GM18909 (cell line): ENCODE measurements around the gene EPS8.

Experiments
- ATAC-seq: cut with Tn5 transposase; IDR thresholded peaks from one replicate; pipeline ENCODE4 v1.9.1; 2021; ENCODE audit warnings: mild to moderate bottlenecking; ENCODE audit not compliant: unreplicated experiment, poor library complexity

Gene EPS8

DNA sequence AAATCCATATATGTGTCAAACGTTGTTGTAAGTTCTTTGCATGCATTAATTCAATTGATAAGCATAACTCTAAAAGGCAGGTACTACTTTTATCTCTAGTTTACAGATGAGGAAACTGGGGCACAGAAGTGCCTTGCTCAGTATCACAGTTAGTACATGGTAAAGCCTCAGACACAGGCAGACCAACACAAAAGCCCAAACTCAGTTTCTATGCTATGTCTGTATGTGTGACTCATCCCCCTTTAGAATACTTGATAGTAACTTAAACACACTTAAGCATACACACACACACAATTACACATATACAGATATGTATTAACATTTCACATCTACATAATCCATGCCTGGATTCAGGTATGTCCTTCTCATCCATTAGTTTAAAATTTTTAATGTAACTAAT, 88.0 kb downstream of the EPS8 start:
- peak; percentile 62 for ATAC-seq

GRCh38 chr12:15700595-15700994, 88.6 kb downstream of the EPS8 start:
- peak; percentile 60 for ATAC-seq

DNA sequence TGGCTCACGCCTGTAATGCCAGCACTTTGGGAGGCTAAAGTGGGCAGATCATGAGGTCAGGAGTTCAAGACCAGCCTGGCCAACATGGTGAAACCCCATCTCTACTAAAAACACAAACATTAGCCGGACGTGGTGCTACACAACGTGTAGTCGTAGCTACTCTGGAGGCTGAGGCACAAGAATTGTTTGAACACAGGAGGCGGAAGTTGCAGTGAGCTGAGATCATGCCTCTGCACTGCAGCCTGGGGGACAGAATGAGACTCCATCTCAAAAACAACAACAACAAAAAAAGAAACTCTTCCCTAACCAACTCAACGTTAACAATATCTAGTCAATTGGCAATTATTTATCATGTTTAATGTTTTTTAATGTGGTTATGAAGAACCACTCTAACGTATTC, 89.3 kb downstream of the EPS8 start:
- ATAC-seq, result no peak

- ATAC-seq, result no peak
Observed at GRCh38 chr12:15698377-15698871, 90.8 kb downstream of the EPS8 start.

- no peak for ATAC-seq
Observed at GRCh38 chr12:15697201-15697600, 92.0 kb downstream of the EPS8 start.

DNA sequence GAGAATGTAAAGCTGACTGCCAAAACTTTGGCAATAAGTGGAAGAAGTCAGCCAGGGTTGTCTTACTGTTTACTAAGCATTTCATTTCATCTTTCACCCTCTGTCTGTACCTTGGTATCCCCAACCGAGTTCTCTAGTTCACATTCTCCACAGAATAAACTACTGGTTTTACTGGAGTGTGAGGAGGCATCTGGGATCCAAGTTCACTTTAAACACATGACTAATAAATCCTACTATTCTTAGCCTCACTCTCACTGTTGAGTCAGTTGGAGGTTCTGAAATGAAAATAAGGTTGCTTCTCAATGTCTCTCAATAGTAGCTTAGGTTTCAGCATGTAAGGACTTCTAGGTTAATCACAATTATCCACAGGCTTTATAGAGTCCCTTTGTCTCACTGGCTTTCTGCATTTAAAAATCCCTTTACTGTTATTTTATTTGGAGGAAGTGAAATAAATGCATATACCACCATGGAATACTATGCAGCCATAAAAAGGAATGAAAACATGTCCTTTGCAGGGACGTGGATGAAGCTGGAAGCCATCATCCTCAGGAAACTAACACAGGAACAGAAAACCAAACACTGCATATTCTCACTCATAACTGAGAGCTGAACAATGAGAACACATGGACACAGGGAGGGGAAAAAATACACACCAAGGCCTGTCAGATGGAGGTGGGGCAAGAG, 95.8 kb downstream of the EPS8 start:
- ATAC-seq, result no peak

DNA sequence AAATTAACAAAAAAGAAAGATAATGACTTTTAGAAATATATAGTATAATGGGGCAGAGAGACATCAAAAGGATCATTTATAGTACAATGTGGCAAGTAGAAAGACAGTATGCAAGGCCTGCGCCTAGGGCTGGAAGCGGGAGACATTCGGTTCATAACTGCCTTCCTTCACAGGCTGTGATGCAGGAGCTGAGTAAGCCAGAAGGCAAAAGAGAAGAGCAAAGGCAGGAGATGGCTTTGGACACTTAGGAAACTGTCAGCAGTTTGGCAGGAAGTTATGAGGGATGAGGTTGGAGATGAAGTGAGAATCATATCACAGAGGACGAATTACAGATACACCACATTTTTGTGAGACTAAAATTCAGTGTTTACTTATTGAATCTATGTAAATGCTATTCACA, 97.8 kb downstream of the EPS8 start:
- ATAC-seq, result no peak

DNA sequence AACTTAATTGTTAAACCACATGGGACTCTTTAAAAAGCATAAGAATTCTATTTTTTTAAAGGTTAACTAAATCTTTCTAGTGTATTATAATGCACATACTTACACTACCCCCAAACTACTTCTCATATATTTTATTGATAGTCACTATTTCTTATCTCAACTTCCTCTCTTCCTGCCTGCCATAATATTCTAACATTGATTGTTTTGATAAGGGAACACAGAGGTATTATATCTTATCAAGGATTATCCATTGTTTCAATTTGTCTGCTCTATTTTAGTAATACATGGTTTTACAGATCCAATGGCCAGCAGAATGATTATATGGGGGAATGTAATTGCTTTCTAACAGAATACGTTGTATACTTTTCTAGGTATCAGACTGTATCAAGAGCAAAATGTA, 98.9 kb downstream of the EPS8 start:
- no peak for ATAC-seq

GRCh38 chr12:15689751-15690191, 99.4 kb downstream of the EPS8 start:
- no peak for ATAC-seq

GRCh38 chr12:15688838-15689625, 100.2 kb downstream of the EPS8 start:
- ATAC-seq, result no peak

- peak; percentile 46 for ATAC-seq
Observed at GRCh38 chr12:15688202-15688736, 100.9 kb downstream of the EPS8 start.

DNA sequence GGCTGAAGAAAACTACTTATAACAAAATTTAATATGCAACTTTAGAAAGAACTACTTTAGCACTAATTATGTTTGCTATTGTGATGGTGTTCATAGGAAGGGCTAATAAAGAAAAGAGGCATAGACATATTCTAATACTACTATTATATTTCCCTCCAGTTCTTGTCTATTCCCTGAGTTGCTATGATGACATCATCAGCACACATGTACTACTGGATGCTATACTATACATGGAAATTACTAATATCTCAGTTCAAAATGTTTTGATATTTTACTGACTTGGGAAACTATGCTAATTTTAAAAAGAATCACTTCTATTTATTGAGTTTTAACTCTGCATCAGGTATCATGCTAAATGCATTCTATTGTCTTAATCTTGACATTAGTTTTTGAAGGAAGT, 101.6 kb downstream of the EPS8 start:
- ATAC-seq, result no peak

GRCh38 chr12:15684896-15685658, 104.1 kb downstream of the EPS8 start:
- no peak for ATAC-seq

DNA sequence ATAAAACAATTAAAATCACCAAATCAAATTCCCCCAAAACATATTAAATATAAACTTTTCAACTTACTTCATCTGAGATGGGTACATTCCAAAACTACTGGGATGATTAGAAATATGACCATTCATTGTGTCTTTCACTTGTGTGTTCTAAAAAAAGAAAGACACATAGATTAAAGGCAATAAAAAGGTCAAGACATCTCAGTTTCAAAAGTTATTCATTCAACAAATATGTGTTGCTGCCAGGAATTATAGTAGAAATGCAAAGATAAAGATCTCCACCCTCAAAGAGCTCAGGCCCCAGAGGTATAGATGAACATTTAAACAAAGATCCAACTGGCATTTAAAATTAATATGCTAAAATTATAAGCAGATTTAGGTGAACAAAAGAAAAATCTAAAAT, 106.4 kb downstream of the EPS8 start:
- ATAC-seq, result no peak

DNA sequence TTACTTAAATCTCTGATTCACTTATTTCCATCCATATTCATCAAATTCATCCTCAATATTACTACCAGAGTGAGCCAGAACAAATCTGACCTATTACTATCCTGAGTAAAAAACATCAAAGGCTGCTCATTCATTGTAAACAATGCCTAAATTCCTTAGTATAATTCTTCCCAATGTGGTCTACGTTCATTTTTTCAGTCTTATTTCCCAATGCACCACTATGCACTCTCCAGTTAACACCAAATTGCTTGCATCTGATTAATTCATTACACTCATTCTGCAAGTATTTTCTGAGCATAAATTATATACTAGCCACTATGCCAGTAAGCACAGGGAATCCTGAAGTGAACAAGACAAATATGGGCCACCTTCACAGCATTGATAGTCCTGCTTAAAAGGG, 110.0 kb downstream of the EPS8 start:
- ATAC-seq, result no peak

GRCh38 chr12:15677726-15678201, 111.4 kb downstream of the EPS8 start:
- ATAC-seq, result no peak

GRCh38 chr12:15677228-15677627, 112.0 kb downstream of the EPS8 start:
- ATAC-seq, result no peak

DNA sequence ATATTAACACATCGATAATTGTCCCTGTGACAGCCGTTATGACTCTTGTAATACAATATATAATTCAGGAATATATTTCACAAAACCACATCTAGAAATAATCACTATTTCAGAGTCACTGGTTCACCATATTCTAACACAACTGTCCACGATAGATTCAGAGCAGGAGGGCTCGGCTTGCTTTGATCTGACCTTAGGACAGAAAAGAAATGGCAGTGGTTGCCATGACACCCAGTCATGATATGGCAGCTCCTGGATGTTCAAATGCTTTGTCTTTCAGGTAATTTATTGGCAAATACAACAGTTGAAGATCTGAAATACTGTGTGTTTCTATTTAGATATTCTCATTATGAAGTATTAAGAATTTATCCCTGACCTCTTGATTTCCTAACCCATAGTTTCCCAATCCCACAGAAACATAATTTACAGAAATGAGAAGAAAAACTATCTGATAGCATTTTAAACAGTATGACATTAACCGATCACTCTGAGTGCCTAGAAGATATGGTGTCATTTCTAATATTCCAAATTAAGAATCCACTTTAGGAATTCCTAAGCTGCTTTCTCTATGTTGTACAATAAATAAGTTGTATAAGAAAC, 116.4 kb downstream of the EPS8 start:
- ATAC-seq, result no peak

GRCh38 chr12:15670756-15671155, 118.4 kb downstream of the EPS8 start:
- ATAC-seq, result no peak

GRCh38 chr12:15669256-15669948, 119.8 kb downstream of the EPS8 start:
- ATAC-seq, result no peak
